SK-N-MC (cell line): ENCODE results near the gene TGIF2.

Experiments
- EZH2 ChIP-seq: fragments of 200-600 bp; sonication (generic); IDR thresholded peaks from one replicate; pipeline ENCODE4 v1.6.1; 2017; ENCODE audit warnings: antibody characterized with exemption
- POLR2AphosphoS5 ChIP-seq: IDR thresholded peaks from 2 replicates; pipeline ENCODE4 v1.6.1; 2012; ENCODE audit warnings: mild to moderate bottlenecking, low read depth, low read length, borderline replicate concordance

GRCh38 chr20:36528176-36528874 lies 45.1 kb upstream of the TGIF2 start:
- no peak for TF ChIP-seq POLR2AphosphoS5
- TF ChIP-seq EZH2, result no peak
